ENCODE results near the gene PNPLA5.
A peak's percentile ranks its signal among the peaks of the same experiment; 100 is the strongest.
"Not testable (repeated sequence)": the region's sequence is repeated elsewhere in the genome, so short reads cannot be mapped to it uniquely, and the experiment has no call there.

Gene PNPLA5

GRCh38 chr22:43891360-43892182, at the start of gene PNPLA5:
PNPLA5 (minus strand) TSS chr22:43892013; CDS start chr22:43891880, 133 bp downstream.
- peak; percentile 67 for DNase-seq

GRCh38 chr22:43941449-43941848, 49.6 kb upstream of the PNPLA5 start:
- DNase-seq = no peak

GRCh38 chr22:43931771-43932170, 40.0 kb upstream of the PNPLA5 start:
- DNase-seq = no peak

GRCh38 chr22:43928908-43929307, 37.1 kb upstream of the PNPLA5 start:
- DNase-seq = no peak

- no peak for DNase-seq
These were observed 36.7 kb upstream of the PNPLA5 start for GRCh38 chr22:43928468-43928867.

GRCh38 chr22:43926349-43926710, 34.5 kb upstream of the PNPLA5 start:
- DNase-seq = no peak

GRCh38 chr22:43925433-43926348, 33.9 kb upstream of the PNPLA5 start:
- no peak for DNase-seq

- DNase-seq = no peak
These were observed 33.1 kb upstream of the PNPLA5 start for GRCh38 chr22:43924877-43925276.

GRCh38 chr22:43923631-43924464, 32.0 kb upstream of the PNPLA5 start, which contains the start of gene PNPLA3:
PNPLA3 (plus strand) TSS chr22:43923805; CDS start chr22:43923912, 107 bp downstream.
- peak; percentile 89 for DNase-seq

- peak; percentile 2 for DNase-seq
These were observed 31.4 kb upstream of the PNPLA5 start for GRCh38 chr22:43923191-43923590.

GRCh38 chr22:43922123-43922522, 30.3 kb upstream of the PNPLA5 start:
- DNase-seq = no peak

- no peak for DNase-seq
These were observed 29.6 kb upstream of the PNPLA5 start for GRCh38 chr22:43921370-43921769.

GRCh38 chr22:43919106-43919973, 27.5 kb upstream of the PNPLA5 start:
- DNase-seq = no peak

GRCh38 chr22:43917521-43917920, 25.7 kb upstream of the PNPLA5 start:
- no peak for DNase-seq

- no peak for DNase-seq
These were observed 19.5 kb upstream of the PNPLA5 start for GRCh38 chr22:43911351-43911750.

GRCh38 chr22:43910178-43910695, 18.4 kb upstream of the PNPLA5 start:
- DNase-seq = no peak

- no peak for DNase-seq
These were observed 17.9 kb upstream of the PNPLA5 start for GRCh38 chr22:43909708-43910107.

GRCh38 chr22:43905681-43906080, 13.9 kb upstream of the PNPLA5 start:
- DNase-seq = no peak

- DNase-seq = peak; percentile 49
These were observed 12.6 kb upstream of the PNPLA5 start for GRCh38 chr22:43904412-43904811.

GRCh38 chr22:43903033-43903432, 11.2 kb upstream of the PNPLA5 start:
- not testable (repeated sequence) for DNase-seq

- DNase-seq = no peak
These were observed 10.3 kb upstream of the PNPLA5 start for GRCh38 chr22:43901976-43902643.

All from stimulated activated CD4-positive, alpha-beta T cell treated with anti-CD3 and anti-CD28 coated beads, Interleukin-15, amount 100 ng/mL, for 24 hours (primary cell).